ENCODE measurements around the gene ACTR1B. TPM values are rescaled to one million over a fixed set of nuclear protein-coding genes. Genes with fewer than 3 reads are reported as not detected.
"Not testable (repeated sequence)": the region's sequence is repeated elsewhere in the genome, so short reads cannot be mapped to it uniquely, and the experiment has no call there.

Gene ACTR1B
- total RNA-seq, 1 donor from 2014 or later: 81.2 TPM

- no peak for DNase-seq
These were observed 5.7 kb downstream of the ACTR1B start for GRCh38 chr2:97657986-97658690.

- DNase-seq: no peak
These were observed 6.8 kb downstream of the ACTR1B start for GRCh38 chr2:97656905-97657587.

- no peak for DNase-seq
These were observed 7.6 kb downstream of the ACTR1B start for GRCh38 chr2:97656129-97656755.

GRCh38 chr2:97654791-97655190, 9.1 kb downstream of the ACTR1B start:
- no peak for DNase-seq

GRCh38 chr2:97654309-97654708, 9.5 kb downstream of the ACTR1B start:
- DNase-seq: no peak

GRCh38 chr2:97653874-97654273, 10.0 kb downstream of the ACTR1B start:
- no peak for DNase-seq

- no peak for DNase-seq
These were observed 10.4 kb downstream of the ACTR1B start for GRCh38 chr2:97653473-97653872.

- no peak for DNase-seq
These were observed 12.7 kb downstream of the ACTR1B start for GRCh38 chr2:97651114-97651513.

- DNase-seq: no peak
These were observed 16.9 kb downstream of the ACTR1B start for GRCh38 chr2:97646977-97647376.

- peak; percentile 97 for DNase-seq
These were observed 17.9 kb downstream of the ACTR1B start, which contains the start of gene COX5B for GRCh38 chr2:97645695-97646629. TSS of gene COX5B (plus strand) at chr2:97646062. CDS start at chr2:97646087, 25 bp downstream.

GRCh38 chr2:97645112-97645694, 18.6 kb downstream of the ACTR1B start:
- DNase-seq: peak; percentile 61

GRCh38 chr2:97644023-97644717, 19.7 kb downstream of the ACTR1B start:
- DNase-seq: no peak

- not testable (repeated sequence) for DNase-seq
These were observed 37.8 kb downstream of the ACTR1B start for GRCh38 chr2:97626049-97626430.

GRCh38 chr2:97625354-97626048, 38.3 kb downstream of the ACTR1B start:
- DNase-seq: not testable (repeated sequence)

GRCh38 chr2:97622976-97623375, 40.9 kb downstream of the ACTR1B start:
- DNase-seq: not testable (repeated sequence)

GRCh38 chr2:97620492-97620891, 43.4 kb downstream of the ACTR1B start:
- DNase-seq: not testable (repeated sequence)

GRCh38 chr2:97618939-97619827, 44.7 kb downstream of the ACTR1B start:
- peak; percentile 5 for DNase-seq

- DNase-seq: no peak
These were observed 45.9 kb downstream of the ACTR1B start for GRCh38 chr2:97617911-97618310.

GRCh38 chr2:97615746-97616145, 48.1 kb downstream of the ACTR1B start:
- DNase-seq: not testable (repeated sequence)

GRCh38 chr2:97611895-97612294, 51.9 kb downstream of the ACTR1B start:
- DNase-seq: not testable (repeated sequence)
